Measurements from ENCODE around the gene TOX3. TPM values are rescaled to one million over a fixed set of nuclear protein-coding genes. Genes with fewer than 3 reads are reported as not detected.

Gene TOX3
- total RNA-seq, 4 donors from 2014 or later, result 0.47 TPM; not detected in 3

DNA sequence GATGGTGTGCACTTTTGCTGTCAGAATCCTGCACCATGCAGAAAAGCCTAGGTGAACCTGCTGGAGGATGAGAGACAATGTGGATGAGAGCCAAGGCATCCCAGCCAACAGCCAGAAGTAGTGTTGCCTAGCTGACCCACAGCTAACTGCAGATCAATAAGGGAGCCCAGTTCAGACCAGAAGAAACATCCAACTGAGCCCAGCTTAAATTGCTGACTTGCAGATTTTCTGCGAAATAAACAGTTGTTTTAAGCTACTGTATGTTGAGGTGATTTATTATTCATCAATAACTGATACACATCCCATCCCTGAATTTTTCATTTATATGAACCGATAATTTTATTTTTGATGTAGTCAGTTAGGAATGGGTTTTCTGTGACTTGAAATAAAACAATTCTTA is 39.2 kb upstream of the TOX3 start:
- no peaks in the 10 kb centered on the region for H3K9me3 ChIP-seq
- in situ Hi-C loops (cut with MboI; ENCODE audit: low sequenced_read_pairs in 4 of 4), result no loop called here
- intact Hi-C loops (cut with DNase I; ENCODE audit: low total_unique reads), result no loop called here
- no peak for ATAC-seq
- no peak for DNase-seq
- TF ChIP-seq CTCF (IDR thresholded peaks at IDR 0.05 in 4 of 5, conservative IDR thresholded peaks at IDR 0.05 in 1 of 5) (no peak), POLR2A (IDR thresholded peaks at IDR 0.05) (no peak)
- H3K4me1 ChIP-seq, result no peaks in the 10 kb centered on the region
- no peaks in the 10 kb centered on the region for H3K27me3 ChIP-seq
- no peaks in the 10 kb centered on the region for H3K36me3 ChIP-seq
- no peak overlapping the region for H3K27ac ChIP-seq
- H3K4me3 ChIP-seq, result no peak overlapping the region

DNA sequence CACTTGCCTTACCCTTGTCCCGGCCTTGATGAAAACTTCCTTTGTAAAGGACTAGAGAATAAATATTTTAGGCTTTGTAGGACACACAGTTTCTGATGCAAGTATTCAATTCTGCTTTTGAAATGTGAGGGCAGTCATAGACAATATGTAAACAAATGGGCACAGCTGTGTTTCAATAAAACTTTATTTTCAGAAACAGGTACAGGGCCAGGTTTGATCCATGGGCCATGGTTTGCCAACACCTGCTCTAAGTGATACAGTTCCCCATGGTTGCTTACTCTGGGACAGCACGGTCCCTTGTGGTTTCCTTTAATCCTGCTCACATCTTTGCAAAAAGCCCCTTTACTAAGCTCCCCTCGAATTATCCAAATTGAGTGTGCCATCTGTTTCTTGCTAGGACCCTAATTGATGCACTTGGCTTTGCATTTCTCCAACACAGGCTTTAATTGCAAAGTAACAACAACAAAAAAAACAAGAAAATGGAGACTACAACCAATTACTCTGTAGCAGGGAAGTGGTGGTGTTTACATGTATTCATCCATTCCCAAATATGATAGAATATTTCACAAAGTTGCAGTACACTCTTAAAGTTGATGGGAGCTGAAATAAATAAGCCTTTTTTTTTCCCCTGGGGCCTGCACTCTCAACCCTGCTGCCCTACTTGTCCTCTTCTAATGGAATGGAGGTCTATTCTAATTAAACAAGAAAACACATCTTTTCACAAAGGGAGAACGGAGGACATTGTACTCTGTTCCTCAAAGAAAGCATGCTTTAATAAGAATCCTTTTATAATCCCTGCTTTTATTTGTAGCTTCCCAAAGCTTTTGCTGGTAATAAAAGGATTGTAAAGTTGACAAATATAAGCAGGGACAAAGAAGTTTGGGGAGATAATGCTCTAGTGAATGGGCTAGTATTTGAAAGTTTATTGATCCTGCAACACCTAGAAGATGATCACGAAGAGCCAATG is 37.7 kb upstream of the TOX3 start:
- no peaks in the 10 kb centered on the region for H3K36me3 ChIP-seq
- no peaks in the 10 kb centered on the region for H3K4me1 ChIP-seq
- DNase-seq (no peak), ATAC-seq (no peak)
- H3K4me3 ChIP-seq, result no peak overlapping the region
- TF ChIP-seq CTCF (IDR thresholded peaks at IDR 0.05 in 4 of 5, conservative IDR thresholded peaks at IDR 0.05 in 1 of 5) (no peak), POLR2A (IDR thresholded peaks at IDR 0.05) (no peak)
- no peak overlapping the region for H3K27ac ChIP-seq
- no peaks in the 10 kb centered on the region for H3K27me3 ChIP-seq
- intact Hi-C loops (cut with DNase I; ENCODE audit: low total_unique reads) (no loop called here), in situ Hi-C loops (cut with MboI; ENCODE audit: low sequenced_read_pairs in 4 of 4) (no loop called here)
- H3K9me3 ChIP-seq, result no peaks in the 10 kb centered on the region

GRCh38 chr16:52581530-52581929 is 34.6 kb upstream of the TOX3 start:
- intact Hi-C loops (cut with DNase I; ENCODE audit: low total_unique reads) (no loop called here), in situ Hi-C loops (cut with MboI; ENCODE audit: low sequenced_read_pairs in 4 of 4) (no loop called here)
- no peak for DNase-seq
- Histone ChIP-seq H3K27ac (no peak overlapping the region), H3K36me3 (no peaks in the 10 kb centered on the region), H3K4me1 (no peaks in the 10 kb centered on the region), H3K27me3 (no peaks in the 10 kb centered on the region), H3K9me3 (no peaks in the 10 kb centered on the region), H3K4me3 (no peak overlapping the region)
- ATAC-seq, result no peak
- TF ChIP-seq POLR2A (IDR thresholded peaks at IDR 0.05) (no peak), CTCF (IDR thresholded peaks at IDR 0.05 in 4 of 5, conservative IDR thresholded peaks at IDR 0.05 in 1 of 5) (no peak)

DNA sequence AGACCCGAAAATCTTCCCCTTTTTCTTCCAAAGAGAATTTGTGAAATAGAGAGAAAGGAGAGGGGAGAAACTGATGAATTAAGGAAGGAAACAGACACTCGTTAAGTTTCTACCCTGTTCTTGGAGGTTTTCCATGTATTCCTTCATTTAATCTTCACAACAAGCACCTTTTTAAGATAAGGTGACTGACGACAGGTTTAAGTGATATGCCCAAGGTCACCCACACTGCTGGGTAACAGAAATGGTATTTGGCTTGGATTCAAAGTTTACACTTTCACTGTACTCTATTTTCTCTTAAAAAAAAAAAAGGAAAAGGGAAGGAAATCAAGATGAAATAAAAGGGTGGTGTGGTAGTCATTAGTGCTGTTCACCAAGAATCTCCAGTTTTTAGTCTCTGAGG is 33.5 kb upstream of the TOX3 start:
- TF ChIP-seq POLR2A (IDR thresholded peaks at IDR 0.05) (no peak), CTCF (IDR thresholded peaks at IDR 0.05 in 4 of 5, conservative IDR thresholded peaks at IDR 0.05 in 1 of 5) (no peak)
- DNase-seq (no peak), ATAC-seq (no peak)
- H3K4me3 ChIP-seq, result no peak overlapping the region
- H3K4me1 ChIP-seq, result no peaks in the 10 kb centered on the region
- intact Hi-C loops (cut with DNase I; ENCODE audit: low total_unique reads), result no loop called here
- no peaks in the 10 kb centered on the region for H3K27me3 ChIP-seq
- no peaks in the 10 kb centered on the region for H3K9me3 ChIP-seq
- no peaks in the 10 kb centered on the region for H3K36me3 ChIP-seq
- in situ Hi-C loops (cut with MboI; ENCODE audit: low sequenced_read_pairs in 4 of 4), result no loop called here
- no peak overlapping the region for H3K27ac ChIP-seq

Data from gastrocnemius medialis (tissue), 4 donors.